Measurements from ENCODE around the gene CTNND2. TPM values are rescaled to one million over a fixed set of nuclear protein-coding genes. Genes with fewer than 3 reads are reported as not detected.

The CTNND2 gene
- total RNA-seq, 1 donor from 2014 or later: 0.29 TPM

DNA sequence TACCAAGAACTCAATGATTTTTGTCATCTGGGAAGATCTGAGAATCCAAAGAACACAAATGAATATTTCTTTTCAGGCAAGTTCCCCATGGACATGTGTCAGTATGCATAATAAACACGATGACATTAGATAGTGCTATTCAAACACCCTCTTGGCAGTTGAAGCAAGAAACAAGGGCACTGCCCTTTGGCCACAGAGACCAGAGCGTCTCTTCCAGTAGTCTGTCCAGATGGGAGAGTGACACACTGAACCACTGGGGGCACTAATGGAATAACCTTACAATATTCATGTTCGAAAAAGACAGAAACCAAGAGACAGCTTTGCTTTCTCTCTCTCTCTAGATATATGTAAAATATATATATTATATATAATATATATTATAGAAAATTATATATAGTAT lies 301.9 kb downstream of the CTNND2 start:
- H3K27me3 ChIP-seq (ENCODE audit: control insufficient read depth, insufficient read depth, low read length): no peaks in the 10 kb centered on the region
- DNase-seq (ENCODE audit: low read depth): no peak
- TF ChIP-seq, protein P1, sequence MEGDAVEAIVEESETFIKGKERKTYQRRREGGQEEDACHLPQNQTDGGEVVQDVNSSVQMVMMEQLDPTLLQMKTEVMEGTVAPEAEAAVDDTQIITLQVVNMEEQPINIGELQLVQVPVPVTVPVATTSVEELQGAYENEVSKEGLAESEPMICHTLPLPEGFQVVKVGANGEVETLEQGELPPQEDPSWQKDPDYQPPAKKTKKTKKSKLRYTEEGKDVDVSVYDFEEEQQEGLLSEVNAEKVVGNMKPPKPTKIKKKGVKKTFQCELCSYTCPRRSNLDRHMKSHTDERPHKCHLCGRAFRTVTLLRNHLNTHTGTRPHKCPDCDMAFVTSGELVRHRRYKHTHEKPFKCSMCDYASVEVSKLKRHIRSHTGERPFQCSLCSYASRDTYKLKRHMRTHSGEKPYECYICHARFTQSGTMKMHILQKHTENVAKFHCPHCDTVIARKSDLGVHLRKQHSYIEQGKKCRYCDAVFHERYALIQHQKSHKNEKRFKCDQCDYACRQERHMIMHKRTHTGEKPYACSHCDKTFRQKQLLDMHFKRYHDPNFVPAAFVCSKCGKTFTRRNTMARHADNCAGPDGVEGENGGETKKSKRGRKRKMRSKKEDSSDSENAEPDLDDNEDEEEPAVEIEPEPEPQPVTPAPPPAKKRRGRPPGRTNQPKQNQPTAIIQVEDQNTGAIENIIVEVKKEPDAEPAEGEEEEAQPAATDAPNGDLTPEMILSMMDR (IDR thresholded peaks at IDR 0.05; ENCODE audit: insufficient read depth, low read length, poor library complexity, severe bottlenecking): no peak
- no peaks in the 10 kb centered on the region for H3K36me3 ChIP-seq (ENCODE audit: control insufficient read depth, insufficient read depth, low read length)
- H3K4me3 ChIP-seq (ENCODE audit: low read depth, low read length): no peak overlapping the region

DNA sequence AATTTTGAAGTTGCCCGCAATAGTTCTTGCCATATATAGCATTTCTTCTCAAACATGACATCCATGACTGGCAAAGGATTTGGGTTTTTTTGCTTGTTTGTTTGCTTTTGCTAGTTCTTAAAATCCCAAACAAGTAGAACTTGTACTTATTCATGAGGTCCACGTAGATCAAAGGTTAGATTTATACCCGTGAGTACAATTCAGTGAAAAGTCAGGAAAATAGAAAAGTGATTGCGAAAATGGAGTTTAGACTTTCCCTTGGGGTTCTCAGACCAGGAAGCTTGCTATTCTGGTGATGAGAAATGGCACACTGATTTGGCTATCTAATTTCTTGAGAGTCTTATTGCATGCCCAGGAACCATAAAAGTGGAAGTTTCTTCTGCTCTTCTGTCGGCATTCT lies 304.7 kb downstream of the CTNND2 start:
- no peak for DNase-seq (ENCODE audit: low read depth)
- Histone ChIP-seq H3K36me3 (ENCODE audit: control insufficient read depth, insufficient read depth, low read length) (no peaks in the 10 kb centered on the region), H3K27me3 (ENCODE audit: control insufficient read depth, insufficient read depth, low read length) (no peaks in the 10 kb centered on the region), H3K4me3 (ENCODE audit: low read depth, low read length) (no peak overlapping the region)
- TF ChIP-seq, protein P1 (IDR thresholded peaks at IDR 0.05; ENCODE audit: insufficient read depth, low read length, poor library complexity, severe bottlenecking): no peak

DNA sequence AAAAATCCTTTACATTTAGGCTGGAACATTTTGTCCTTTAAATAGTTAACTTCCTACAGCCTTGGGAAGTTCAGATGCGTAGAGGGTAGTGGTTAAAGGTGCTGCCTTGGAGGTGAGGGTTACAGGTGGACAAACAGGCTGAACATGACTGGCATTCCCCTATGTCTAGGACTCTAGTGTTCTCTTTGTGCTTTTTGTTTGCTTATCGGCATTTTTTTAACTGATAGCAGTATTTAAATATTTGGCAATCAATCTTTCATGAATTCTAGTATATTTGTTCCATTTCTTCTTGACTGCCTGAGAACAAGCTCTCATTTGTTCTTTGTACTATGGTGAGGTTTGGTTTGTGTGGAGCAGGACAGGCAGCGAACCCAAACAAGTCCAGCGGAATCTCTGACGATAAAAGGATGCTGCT lies 307.6 kb downstream of the CTNND2 start:
- TF ChIP-seq, protein P1 (IDR thresholded peaks at IDR 0.05; ENCODE audit: insufficient read depth, low read length, poor library complexity, severe bottlenecking): no peak
- H3K27me3 ChIP-seq (ENCODE audit: control insufficient read depth, insufficient read depth, low read length): no peaks in the 10 kb centered on the region
- H3K4me3 ChIP-seq (ENCODE audit: low read depth, low read length): no peak overlapping the region
- H3K36me3 ChIP-seq (ENCODE audit: control insufficient read depth, insufficient read depth, low read length): no peaks in the 10 kb centered on the region
- no peak for DNase-seq (ENCODE audit: low read depth)

DNA sequence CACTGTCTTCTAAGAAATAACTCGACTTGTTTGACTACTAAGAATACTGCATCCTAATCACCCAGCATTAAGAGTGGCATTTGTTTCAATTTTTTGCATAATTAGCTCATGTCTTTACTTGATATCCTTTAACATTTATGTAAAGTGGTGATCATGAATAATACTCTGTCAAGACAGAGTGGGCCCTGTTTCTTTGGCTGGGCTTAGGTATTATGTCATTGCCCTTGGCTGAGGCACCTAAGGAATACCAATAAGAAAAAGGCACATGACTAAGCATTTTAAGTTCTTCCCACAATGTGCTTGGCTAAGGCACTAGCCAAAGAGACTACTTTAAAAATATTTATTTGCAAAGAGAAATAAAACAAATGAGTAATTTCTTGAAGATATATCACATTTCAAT lies 308.1 kb downstream of the CTNND2 start:
- DNase-seq (ENCODE audit: low read depth): no peak
- Histone ChIP-seq H3K27me3 (ENCODE audit: control insufficient read depth, insufficient read depth, low read length) (no peaks in the 10 kb centered on the region), H3K36me3 (ENCODE audit: control insufficient read depth, insufficient read depth, low read length) (no peaks in the 10 kb centered on the region), H3K4me3 (ENCODE audit: low read depth, low read length) (no peak overlapping the region)
- TF ChIP-seq, protein P1 (IDR thresholded peaks at IDR 0.05; ENCODE audit: insufficient read depth, low read length, poor library complexity, severe bottlenecking): no peak

DNA sequence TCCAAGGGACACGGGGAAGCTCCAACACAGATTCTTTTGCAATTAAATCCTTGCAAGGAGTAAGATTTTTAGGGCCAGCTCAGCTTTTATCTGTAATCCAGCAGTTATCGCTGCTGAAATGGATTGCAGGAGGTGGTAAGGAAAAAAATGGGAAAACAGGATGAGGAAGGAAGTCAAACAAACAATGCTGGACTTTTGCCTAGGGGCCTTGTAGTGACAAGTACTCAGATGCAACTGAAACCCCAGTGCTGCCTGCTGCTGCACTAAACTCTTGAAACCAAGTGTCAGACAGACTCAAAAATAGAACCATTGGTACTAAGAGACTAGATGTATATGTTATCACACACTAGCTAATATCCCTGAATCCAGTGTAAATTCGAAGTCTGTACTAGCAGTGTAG lies 309.2 kb downstream of the CTNND2 start:
- Histone ChIP-seq H3K27me3 (ENCODE audit: control insufficient read depth, insufficient read depth, low read length) (no peaks in the 10 kb centered on the region), H3K36me3 (ENCODE audit: control insufficient read depth, insufficient read depth, low read length) (no peaks in the 10 kb centered on the region), H3K4me3 (ENCODE audit: low read depth, low read length) (no peak overlapping the region)
- TF ChIP-seq, protein P1 (IDR thresholded peaks at IDR 0.05; ENCODE audit: insufficient read depth, low read length, poor library complexity, severe bottlenecking): no peak
- no peak for DNase-seq (ENCODE audit: low read depth)

DNA sequence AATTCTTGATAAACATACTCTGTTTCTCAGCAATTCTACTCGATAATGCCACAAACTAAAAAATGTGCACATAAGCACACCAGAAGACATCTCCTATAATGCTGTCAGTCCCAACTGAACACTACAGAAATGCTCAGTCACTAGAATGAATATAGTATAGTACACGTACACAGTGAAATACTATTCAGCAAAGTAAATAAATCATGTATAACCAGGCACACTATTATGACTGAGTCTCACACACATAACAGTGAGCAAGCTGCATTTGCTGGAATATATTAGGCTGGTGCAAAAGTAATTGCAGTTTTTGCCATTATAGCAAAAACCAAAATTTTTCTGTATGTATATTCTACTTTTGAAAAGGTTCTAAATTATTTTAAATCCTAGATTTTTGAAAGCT lies 310.2 kb downstream of the CTNND2 start:
- Histone ChIP-seq H3K27me3 (ENCODE audit: control insufficient read depth, insufficient read depth, low read length) (no peaks in the 10 kb centered on the region), H3K36me3 (ENCODE audit: control insufficient read depth, insufficient read depth, low read length) (no peaks in the 10 kb centered on the region), H3K4me3 (ENCODE audit: low read depth, low read length) (no peak overlapping the region)
- DNase-seq (ENCODE audit: low read depth): no peak
- TF ChIP-seq, protein P1 (IDR thresholded peaks at IDR 0.05; ENCODE audit: insufficient read depth, low read length, poor library complexity, severe bottlenecking): no peak
